Measurements from ENCODE around the gene GRM8.

DNA sequence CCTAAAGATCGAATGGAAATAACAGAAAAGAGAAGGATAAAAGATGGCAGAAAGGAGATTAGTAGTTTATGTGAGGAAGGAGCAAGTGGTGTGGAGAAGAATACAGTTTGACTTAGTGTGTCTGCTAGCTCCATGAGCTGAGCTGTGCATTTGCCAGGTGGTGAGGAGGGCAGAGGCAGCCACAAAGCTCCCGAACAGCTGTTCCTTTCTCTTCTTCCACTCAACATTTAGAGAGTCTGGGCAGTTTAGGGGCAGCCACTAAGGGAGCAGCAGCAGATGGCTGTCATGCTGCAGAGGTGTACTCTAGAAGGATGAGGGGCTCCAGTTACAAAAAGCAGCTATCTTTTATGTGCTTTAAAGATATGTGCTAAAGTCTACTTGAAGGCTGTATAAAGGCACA lies 674.4 kb downstream of the GRM8 start:
- TF ChIP-seq CTCF (conservative IDR thresholded peaks at IDR 0.05; ENCODE audit: low read depth, low read length) (no peak), EZH2phosphoT487 (IDR thresholded peaks at IDR 0.05; ENCODE audit: borderline replicate concordance, low read length) (no peak)

All from PC-3 (cell line).